Activated CD4-positive, alpha-beta memory T cell treated with anti-CD3 and anti-CD28 coated beads, Interleukin-2, amount 10 ng/mL, durations not matched to agents 7 days and 5 days (primary cell): Measurements from ENCODE around the gene ODC1. TPM values are rescaled to one million over a fixed set of nuclear protein-coding genes. Genes with fewer than 3 reads are reported as not detected.
"Not testable (repeated sequence)": the region's sequence is repeated elsewhere in the genome, so short reads cannot be mapped to it uniquely, and the experiment has no call there.

ENCODE experiments used
- CTCF ChIA-PET: fragments of 350-600 bp; sonication (Branson Sonifier 250); formaldehyde crosslinking; loops from one replicate; lab custom pipeline; 2021; ENCODE audit warnings: antibody characterized with exemption, inconsistent platforms; lab: Charles Lee
- POLR2A ChIA-PET: fragments of 350-600 bp; sonication (Branson Sonifier 250); formaldehyde crosslinking; loops from one replicate; lab custom pipeline; 2021; ENCODE audit warnings: antibody characterized with exemption; lab: Charles Lee
- DNase-seq: peaks from one replicate; pipeline ENCODE4 v3.0.0-alpha.2; 2020
- H3K27ac Mint-ChIP-seq: one replicate; pipeline ENCODE4 v1.8.0; 2021; ENCODE audit warnings: mild to moderate bottlenecking, mixed read lengths
- H3K27me3 Mint-ChIP-seq: one replicate; pipeline ENCODE4 v1.8.0; 2021; ENCODE audit warnings: mixed read lengths
- H3K36me3 Mint-ChIP-seq: one replicate; pipeline ENCODE4 v1.8.0; 2021; ENCODE audit warnings: low read depth, mixed read lengths
- H3K4me1 Mint-ChIP-seq: one replicate; pipeline ENCODE4 v1.8.0; 2021; ENCODE audit warnings: mixed read lengths
- H3K4me3 Mint-ChIP-seq: one replicate; pipeline ENCODE4 v1.8.0; 2021; ENCODE audit warnings: mild to moderate bottlenecking, mixed read lengths
- H3K9me3 Mint-ChIP-seq: one replicate; pipeline ENCODE4 v1.8.0; 2021; ENCODE audit warnings: mixed read lengths
- total RNA-seq, 2 experiments: library from RNA; stranded (reverse); gene quantifications; one replicate each; pipeline ENCODE4 v1.2.3, GENCODE V29; 2021

The ODC1 gene
- total RNA-seq, 2 experiments from 2014 or later = 48.1 to 54.9 TPM

- Mint-ChIP-seq H3K4me3 (peak overlapping the region; percentile 85), H3K27ac (peak overlapping the region; percentile 82), H3K9me3 (no peaks in the 10 kb centered on the region), H3K36me3 (peaks cover 28% of the 10 kb centered on the region), H3K27me3 (no peaks in the 10 kb centered on the region), H3K4me1 (peaks cover 56% of the 10 kb centered on the region)
- CTCF ChIA-PET = interaction anchor here (0.7 to 4.6 kb wide), 15 partner anchors 12 to 375 kb away, joined by 3 to 38 read pairs (median 6); partner anchors contain the start of gene HPCAL1
- no peak for DNase-seq
- POLR2A ChIA-PET = interaction anchor here (0.6 to 5.5 kb wide), 33 partner anchors 8 to 892 kb away, joined by 3 to 58 read pairs (median 6); partner anchors contain the start of genes ADAM17, HPCAL1, NOL10 and RRM2
Measured at GRCh38 chr2:10447300-10447894, 730 bp downstream of the ODC1 start.

- Mint-ChIP-seq H3K27ac (no peak overlapping the region), H3K36me3 (peaks cover 36% of the 10 kb centered on the region), H3K27me3 (no peaks in the 10 kb centered on the region), H3K9me3 (no peaks in the 10 kb centered on the region), H3K4me1 (peaks cover 61% of the 10 kb centered on the region), H3K4me3 (peak overlapping the region; percentile 69)
- CTCF ChIA-PET = interaction anchor here (0.8 to 4.6 kb wide), 9 partner anchors 11 to 374 kb away, joined by 3 to 38 read pairs (median 6); no protein-coding TSS in a partner anchor
- DNase-seq = no peak
- POLR2A ChIA-PET = interaction anchor here (0.8 to 5.5 kb wide), 21 partner anchors 7 to 321 kb away, joined by 3 to 58 read pairs (median 5); partner anchors contain the start of genes HPCAL1, NOL10 and RRM2
Measured at GRCh38 chr2:10446631-10447030, 1.5 kb downstream of the ODC1 start.

GRCh38 chr2:10444463-10444862 is 3.7 kb downstream of the ODC1 start:
- Mint-ChIP-seq H3K27ac (no peak overlapping the region), H3K36me3 (peaks cover 53% of the 10 kb centered on the region), H3K27me3 (no peaks in the 10 kb centered on the region), H3K4me1 (peaks cover 50% of the 10 kb centered on the region), H3K9me3 (no peaks in the 10 kb centered on the region), H3K4me3 (no peak overlapping the region)
- CTCF ChIA-PET = interaction anchor here (0.9 to 4.6 kb wide), 3 partner anchors 9 to 216 kb away, joined by 3 to 38 read pairs (median 28); no protein-coding TSS in a partner anchor
- POLR2A ChIA-PET = interaction anchor here (1.1 to 5.5 kb wide), 6 partner anchors 8 to 323 kb away, joined by 3 to 58 read pairs (median 20); partner anchors contain the start of genes HPCAL1 and RRM2
- peak; percentile 57 for DNase-seq

GRCh38 chr2:10442469-10443126 is 5.5 kb downstream of the ODC1 start:
- POLR2A ChIA-PET = interaction anchor here (1.2 to 1.5 kb wide), 2 partner anchors 7 to 316 kb away, joined by 3 to 4 read pairs; no protein-coding TSS in a partner anchor
- CTCF ChIA-PET = interaction anchor here (1.0 to 1.1 kb wide), 2 partner anchors 7 to 370 kb away, joined by 3 to 7 read pairs; no protein-coding TSS in a partner anchor

GRCh38 chr2:10441948-10442347 is 6.2 kb downstream of the ODC1 start:
- H3K4me3 Mint-ChIP-seq = no peak overlapping the region
- POLR2A ChIA-PET = interaction anchor here (1.5 kb wide), 1 partner anchor 316 kb away, joined by 3 read pairs; no protein-coding TSS in a partner anchor
- no peak overlapping the region for H3K27ac Mint-ChIP-seq
- DNase-seq = no peak
- CTCF ChIA-PET = no interaction called here
- peaks cover 38% of the 10 kb centered on the region for H3K4me1 Mint-ChIP-seq
- no peaks in the 10 kb centered on the region for H3K27me3 Mint-ChIP-seq
- H3K9me3 Mint-ChIP-seq = no peaks in the 10 kb centered on the region
- H3K36me3 Mint-ChIP-seq = peaks cover 57% of the 10 kb centered on the region

More at GRCh38 chr2:10442469-10443126, 5.5 kb downstream of the ODC1 start:
- not testable (repeated sequence) for H3K9me3 Mint-ChIP-seq, DNase-seq, H3K27me3 Mint-ChIP-seq, H3K4me3 Mint-ChIP-seq, H3K27ac Mint-ChIP-seq
- Mint-ChIP-seq H3K4me1 (peaks cover 44% of the 10 kb centered on the region), H3K36me3 (peaks cover 60% of the 10 kb centered on the region)

- POLR2A ChIA-PET = interaction anchor here (2.7 kb wide), 1 partner anchor 7 kb away, joined by 25 read pairs; the partner anchor contains the start of gene ODC1
- H3K36me3 Mint-ChIP-seq = peaks cover 57% of the 10 kb centered on the region
Measured at GRCh38 chr2:10440736-10441135, 7.4 kb downstream of the ODC1 start.

GRCh38 chr2:10439971-10440370 is 8.2 kb downstream of the ODC1 start:
- Mint-ChIP-seq H3K36me3 (peaks cover 55% of the 10 kb centered on the region), H3K9me3 (no peaks in the 10 kb centered on the region), H3K27ac (no peak overlapping the region), H3K4me3 (no peak overlapping the region), H3K27me3 (no peaks in the 10 kb centered on the region), H3K4me1 (peaks cover 24% of the 10 kb centered on the region)
- CTCF ChIA-PET = interaction anchor here (1.4 to 1.5 kb wide), 2 partner anchors 31 to 456 kb away, joined by 3 to 4 read pairs; no protein-coding TSS in a partner anchor
- POLR2A ChIA-PET = interaction anchor here (1.4 to 2.7 kb wide), 2 partner anchors 8 to 32 kb away, joined by 3 to 25 read pairs; partner anchors contain the start of gene ODC1
- no peak for DNase-seq

More at GRCh38 chr2:10440736-10441135, 7.4 kb downstream of the ODC1 start:
- no peak for DNase-seq
- Mint-ChIP-seq H3K4me1 (peaks cover 30% of the 10 kb centered on the region), H3K4me3 (no peak overlapping the region), H3K27me3 (no peaks in the 10 kb centered on the region), H3K9me3 (no peaks in the 10 kb centered on the region), H3K27ac (no peak overlapping the region)
- CTCF ChIA-PET = interaction anchor here (1.4 kb wide), 1 partner anchor 32 kb away, joined by 4 read pairs; no protein-coding TSS in a partner anchor

GRCh38 chr2:10439185-10439879 is 8.8 kb downstream of the ODC1 start:
- ChIA-PET CTCF (interaction anchor here (0.8 to 1.5 kb wide), 5 partner anchors 31 to 455 kb away, joined by 3 to 7 read pairs (median 4); no protein-coding TSS in a partner anchor), POLR2A (interaction anchor here (0.9 to 2.7 kb wide), 6 partner anchors 9 to 311 kb away, joined by 3 to 25 read pairs (median 3); partner anchors contain the start of gene ODC1)
- peaks cover 49% of the 10 kb centered on the region for H3K36me3 Mint-ChIP-seq
- DNase-seq = no peak
- peaks cover 19% of the 10 kb centered on the region for H3K4me1 Mint-ChIP-seq
- no peaks in the 10 kb centered on the region for H3K9me3 Mint-ChIP-seq
- no peak overlapping the region for H3K4me3 Mint-ChIP-seq
- no peaks in the 10 kb centered on the region for H3K27me3 Mint-ChIP-seq
- H3K27ac Mint-ChIP-seq = no peak overlapping the region

- Mint-ChIP-seq H3K27me3 (no peaks in the 10 kb centered on the region), H3K9me3 (no peaks in the 10 kb centered on the region), H3K4me3 (no peak overlapping the region), H3K27ac (no peak overlapping the region), H3K4me1 (peaks cover 14% of the 10 kb centered on the region), H3K36me3 (peaks cover 43% of the 10 kb centered on the region)
- ChIA-PET POLR2A (interaction anchor here (0.9 to 2.7 kb wide), 6 partner anchors 9 to 310 kb away, joined by 3 to 25 read pairs (median 3); partner anchors contain the start of gene ODC1), CTCF (interaction anchor here (0.5 to 1.5 kb wide), 6 partner anchors 14 to 542 kb away, joined by 3 to 7 read pairs (median 4); no protein-coding TSS in a partner anchor)
- no peak for DNase-seq
Measured at GRCh38 chr2:10438688-10439087, 9.4 kb downstream of the ODC1 start.

GRCh38 chr2:10437806-10438205 is 10.3 kb downstream of the ODC1 start:
- ChIA-PET CTCF (interaction anchor here (1.3 kb wide), 1 partner anchor 314 kb away, joined by 7 read pairs; no protein-coding TSS in a partner anchor), POLR2A (interaction anchor here (4.1 kb wide), 1 partner anchor 9 kb away, joined by 36 read pairs; the partner anchor contains the start of gene ODC1)
- Mint-ChIP-seq H3K27ac (no peak overlapping the region), H3K36me3 (peaks cover 35% of the 10 kb centered on the region), H3K4me3 (no peak overlapping the region), H3K9me3 (no peaks in the 10 kb centered on the region), H3K27me3 (peaks cover 6% of the 10 kb centered on the region), H3K4me1 (peaks cover 14% of the 10 kb centered on the region)
- no peak for DNase-seq

- Mint-ChIP-seq H3K4me1 (peaks cover 15% of the 10 kb centered on the region), H3K9me3 (no peaks in the 10 kb centered on the region), H3K4me3 (no peak overlapping the region), H3K27me3 (peaks cover 8% of the 10 kb centered on the region), H3K36me3 (peaks cover 24% of the 10 kb centered on the region), H3K27ac (no peak overlapping the region)
- no peak for DNase-seq
- ChIA-PET CTCF (interaction anchor here (2.2 kb wide), 1 partner anchor 364 kb away, joined by 90 read pairs; no protein-coding TSS in a partner anchor), POLR2A (interaction anchor here (1.7 to 4.1 kb wide), 3 partner anchors 10 to 364 kb away, joined by 8 to 36 read pairs (median 10); partner anchors contain the start of gene ODC1)
Measured at GRCh38 chr2:10436583-10437110, 11.5 kb downstream of the ODC1 start.
